Stimulated activated naive CD4-positive, alpha-beta T cell treated with Interleukin-2 at 50 U/mL for 16 hours (primary cell): Measurements from ENCODE around the gene TPRX1.
"Not testable (repeated sequence)": the region's sequence is repeated elsewhere in the genome, so short reads cannot be mapped to it uniquely, and the experiment has no call there.

ENCODE experiments used
- DNase-seq: peaks from one replicate; lab custom pipeline; 2025; lab: John Stamatoyannopoulos, UW

The TPRX1 gene

DNA sequence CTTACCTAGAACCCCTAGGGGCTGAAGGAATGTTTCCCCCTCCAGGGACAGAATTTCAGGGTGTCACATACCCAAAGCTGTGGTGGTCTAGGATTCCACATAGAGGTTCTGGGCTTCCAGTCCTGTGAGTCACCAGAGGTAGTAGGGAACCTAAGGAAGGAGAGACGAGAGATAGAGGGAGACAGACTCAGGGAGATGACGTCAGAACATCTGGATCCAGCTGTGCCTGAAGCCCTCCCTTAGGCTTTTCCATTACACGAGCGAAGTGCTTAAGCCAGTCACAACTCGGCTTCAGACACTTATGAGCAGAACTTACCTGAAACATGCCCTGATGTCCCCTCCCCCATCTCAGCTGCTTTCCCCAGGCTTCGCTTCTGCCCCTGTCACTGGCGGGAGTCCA lies 37.7 kb downstream of the TPRX1 start:
- DNase-seq: no peak

DNA sequence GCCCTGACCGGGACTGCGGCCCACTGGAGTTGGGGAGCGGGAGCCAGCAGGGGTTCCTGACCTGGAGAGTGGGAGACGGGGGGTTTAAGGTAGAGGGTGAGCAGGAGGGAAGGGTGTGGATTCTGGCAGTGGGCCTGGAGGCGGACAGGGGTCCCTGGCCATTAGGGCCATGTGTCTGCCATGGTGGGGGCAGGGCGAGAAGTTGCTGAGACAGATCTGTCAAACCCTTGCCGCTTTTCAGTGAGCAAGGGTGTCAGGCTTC lies 38.1 kb downstream of the TPRX1 start:
- DNase-seq: no peak

- DNase-seq: peak; percentile 26
These were observed 38.6 kb downstream of the TPRX1 start for GRCh38 chr19:47765523-47766358.

GRCh38 chr19:47764705-47765104 lies 39.6 kb downstream of the TPRX1 start:
- not testable (repeated sequence) for DNase-seq

GRCh38 chr19:47762615-47763308 lies 41.6 kb downstream of the TPRX1 start:
- no peak for DNase-seq

GRCh38 chr19:47762151-47762550 lies 42.2 kb downstream of the TPRX1 start:
- DNase-seq: no peak

DNA sequence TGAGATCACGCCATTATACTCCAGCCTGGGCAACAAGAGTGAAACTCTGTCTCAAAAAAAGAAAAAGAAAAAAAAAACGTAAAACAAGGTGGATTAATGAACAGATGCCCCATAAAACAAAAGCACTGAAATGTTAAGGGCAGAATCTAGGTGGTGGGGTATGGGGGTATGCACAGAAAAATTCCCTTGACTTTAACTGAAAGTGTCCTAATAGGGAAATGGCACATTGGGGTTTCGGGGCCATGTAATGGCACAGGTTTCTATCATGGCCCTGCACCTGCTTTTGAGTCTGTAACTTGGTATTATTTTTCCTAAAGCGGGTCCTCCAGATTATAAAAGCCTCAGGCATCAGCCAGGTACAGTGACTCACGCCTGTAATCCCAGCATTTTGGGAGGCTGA lies 42.8 kb downstream of the TPRX1 start:
- DNase-seq: no peak

DNA sequence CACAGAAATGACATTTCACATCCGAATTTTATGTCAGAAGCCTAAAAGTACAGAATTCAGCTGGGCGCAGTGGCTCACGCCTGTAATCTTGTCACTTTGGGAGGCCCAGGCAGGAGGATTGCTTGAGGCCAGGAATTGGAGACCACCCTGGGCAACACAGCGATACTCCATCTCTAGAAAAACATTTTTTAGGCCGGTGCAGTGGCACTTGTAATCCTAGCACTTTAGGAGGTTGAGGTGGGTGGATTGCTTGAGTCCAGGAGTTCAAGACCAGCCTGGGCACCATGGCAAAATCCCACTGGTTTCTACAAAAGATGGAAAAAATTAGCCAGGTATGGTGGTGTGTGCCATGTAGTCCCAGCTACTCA lies 43.7 kb downstream of the TPRX1 start:
- no peak for DNase-seq

GRCh38 chr19:47758443-47758804 lies 45.9 kb downstream of the TPRX1 start:
- DNase-seq: no peak

GRCh38 chr19:47757617-47758442 lies 46.5 kb downstream of the TPRX1 start:
- no peak for DNase-seq

GRCh38 chr19:47756953-47757608 lies 47.3 kb downstream of the TPRX1 start:
- DNase-seq: no peak

GRCh38 chr19:47756627-47756929 lies 47.8 kb downstream of the TPRX1 start:
- no peak for DNase-seq

DNA sequence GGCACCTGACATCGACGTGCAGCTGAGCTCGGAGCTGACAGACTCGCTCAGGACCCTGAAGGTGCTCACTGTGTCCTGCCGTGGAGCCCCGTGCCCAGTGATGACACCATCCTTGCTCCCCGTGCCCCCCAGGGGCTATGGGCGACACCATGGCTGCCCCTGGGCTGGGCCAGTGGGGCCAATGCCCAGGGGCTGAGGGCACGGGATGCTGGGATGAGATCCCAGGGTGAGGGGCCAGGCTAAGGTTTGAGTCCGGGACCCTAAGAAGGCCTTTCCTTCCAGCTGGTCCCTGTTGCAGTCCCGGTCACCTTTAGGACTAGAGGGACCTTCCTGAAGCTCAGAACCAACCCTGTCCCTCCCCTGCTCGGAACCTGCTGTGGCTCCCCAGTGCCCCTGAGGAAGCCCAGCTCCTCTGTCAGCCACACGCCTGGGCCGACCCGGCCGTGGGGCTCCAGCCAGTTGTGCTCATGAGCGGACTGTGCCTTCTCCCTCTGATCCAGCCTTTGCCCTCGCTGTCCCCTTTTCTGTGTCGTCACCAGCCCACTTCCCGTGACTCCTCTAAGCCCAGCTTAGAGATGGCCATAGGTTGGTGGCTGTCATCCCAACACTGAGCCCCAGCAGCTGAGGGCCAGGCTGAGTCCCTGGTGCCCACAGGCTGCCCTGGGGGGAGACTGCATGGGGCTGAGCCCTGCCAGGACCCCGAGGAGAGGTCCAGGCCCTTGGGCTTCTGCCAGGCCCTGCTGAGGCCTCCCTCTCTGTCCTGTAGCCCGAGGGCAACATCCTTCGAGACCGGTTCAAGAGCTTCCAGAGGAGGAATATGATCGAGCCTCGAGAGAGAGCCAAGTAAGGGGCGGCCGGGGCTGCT lies 48.4 kb downstream of the TPRX1 start:
- no peak for DNase-seq

- DNase-seq: no peak
These were observed 49.1 kb downstream of the TPRX1 start for GRCh38 chr19:47755065-47755761.

- DNase-seq: no peak
These were observed 49.9 kb downstream of the TPRX1 start for GRCh38 chr19:47754206-47755064.

DNA sequence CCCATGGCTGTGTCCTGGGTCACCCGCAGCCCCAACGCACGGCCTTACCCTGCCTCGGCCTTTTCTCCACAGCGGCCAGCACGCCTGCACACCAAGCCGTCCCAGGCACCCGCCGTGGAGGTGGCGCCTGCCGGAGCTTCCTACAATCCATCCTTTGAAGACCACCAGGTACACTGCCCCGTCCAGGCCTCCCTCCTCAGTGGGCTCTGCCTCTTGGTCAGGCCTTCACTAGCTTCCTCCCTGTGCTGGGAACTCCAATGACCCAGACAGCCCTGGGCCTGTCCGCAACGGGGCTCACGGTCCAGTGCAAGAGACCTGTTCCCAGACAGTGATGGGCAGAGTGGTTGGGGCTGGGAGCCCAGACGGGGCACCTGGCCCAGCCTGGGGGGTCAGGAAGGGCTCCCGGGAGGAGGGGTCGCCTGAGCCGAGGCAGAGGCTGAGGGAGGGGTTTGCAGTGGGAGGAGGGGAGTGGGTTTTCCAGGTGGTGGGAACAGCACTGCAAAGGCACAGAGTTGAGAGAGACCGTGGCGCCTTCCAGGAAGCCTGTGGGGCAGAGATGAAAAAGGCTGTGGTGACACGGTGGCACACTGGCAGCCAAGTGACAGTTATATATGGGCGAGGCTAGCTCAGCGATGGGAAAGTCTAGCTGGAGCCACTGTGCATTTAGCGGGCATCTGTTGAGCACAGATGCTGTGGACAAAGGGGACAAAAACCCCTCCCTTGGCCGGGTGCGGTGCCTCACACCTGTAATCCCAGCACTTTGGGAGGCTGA lies 51.7 kb downstream of the TPRX1 start:
- DNase-seq: no peak
